Testis (tissue), 3 donors: ENCODE results near the gene MICB. TPM values are rescaled to one million over a fixed set of nuclear protein-coding genes. Genes with fewer than 3 reads are reported as not detected.

ENCODE experiments used
- DNase-seq: peaks from one replicate; pipeline ENCODE4 v3.0.0-alpha.2; 2019
- H3K27ac ChIP-seq, 2 donors: fragments of 200-600 bp; sonication (generic); one replicate each; pipeline ENCODE4 v1.5.1; 2019
- H3K27me3 ChIP-seq: fragments of 200-600 bp; sonication (generic); one replicate; pipeline ENCODE4 v1.5.1; 2019
- H3K36me3 ChIP-seq: fragments of 200-600 bp; sonication (generic); one replicate; pipeline ENCODE4 v1.5.1; 2017; ENCODE audit warnings: low read depth; ENCODE audit errors: missing control alignments
- H3K4me1 ChIP-seq: fragments of 200-600 bp; sonication (generic); one replicate; pipeline ENCODE4 v1.5.1; 2019
- H3K4me3 ChIP-seq, 2 donors: fragments of 200-600 bp; sonication (generic); one replicate each; pipeline ENCODE4 v1.5.1; 2017 to 2019
- H3K9me3 ChIP-seq: fragments of 200-600 bp; sonication (generic); one replicate; pipeline ENCODE4 v1.5.1; 2017
- POLR2A ChIP-seq: fragments of 450-650 bp; IDR thresholded peaks from one replicate; pipeline ENCODE4 v1.6.1; 2017; ENCODE audit warnings: antibody characterized with exemption, mild to moderate bottlenecking, moderate library complexity
- WGBS, 2 donors: methylation state at CpG; one replicate each; pipeline ENCODE4 v1.1.5; 2018; 5-methylcytosine and 5-hydroxymethylcytosine counted together
- intact Hi-C: fragments of 100-400 bp; cut with DNase I; formaldehyde crosslinking; loops from one replicate; pipeline ENCODE4 v1.15.1; 2023; ENCODE audit warnings: low total_unique reads
- polyA plus RNA-seq: library from polyadenylated mRNA; stranded (reverse); fragments of 350-450 nt; fragmentation: Illumina TruSeq; extraction: RNeasy Lipid Tissue Mini Kit (QIAGEN cat#74804); gene quantifications from one replicate; pipeline ENCODE4 v1.2.3, GENCODE V29; 2014; ENCODE audit warnings: low read depth, low replicate concordance; ENCODE audit not compliant: insufficient read depth
- total RNA-seq, 2 donors: library from RNA; depleted of rRNA; stranded (reverse); fragments of >200 nt; gene quantifications; one replicate each; pipeline ENCODE4 v1.2.3, GENCODE V29; 2016
- TF ChIP-seq, protein P1 (sequence below), 3 experiments: fragments of 450-650 bp in 2 of 3; fragments of 200-600 bp in 1 of 3; sonication (generic) in 1 of 3; IDR thresholded peaks; one replicate each; pipeline ENCODE4 v1.5.1; 2016 to 2019; ENCODE audit warnings: antibody characterized with exemption in 3 of 3, mild to moderate bottlenecking in 2 of 3, moderate library complexity in 1 of 3

Gene MICB
- total and polyA plus RNA-seq, 3 donors from 2014 or later: 4.1 to 5.4 (median 4.4) TPM

GRCh38 chr6:31535538-31536324 lies 37.8 kb downstream of the MICB start:
- Histone ChIP-seq H3K27ac (no peak overlapping the region), H3K36me3 (no peaks in the 10 kb centered on the region), H3K4me1 (peaks cover 16% of the 10 kb centered on the region), H3K9me3 (no peaks in the 10 kb centered on the region), H3K27me3 (no peaks in the 10 kb centered on the region), H3K4me3 (no peak overlapping the region)
- intact Hi-C loops: no loop called here
- DNase-seq: no peak
- WGBS, 2 donors: 38 to 46% methylated on average over 2 of the region's 2 CpGs
- TF ChIP-seq, protein P1, sequence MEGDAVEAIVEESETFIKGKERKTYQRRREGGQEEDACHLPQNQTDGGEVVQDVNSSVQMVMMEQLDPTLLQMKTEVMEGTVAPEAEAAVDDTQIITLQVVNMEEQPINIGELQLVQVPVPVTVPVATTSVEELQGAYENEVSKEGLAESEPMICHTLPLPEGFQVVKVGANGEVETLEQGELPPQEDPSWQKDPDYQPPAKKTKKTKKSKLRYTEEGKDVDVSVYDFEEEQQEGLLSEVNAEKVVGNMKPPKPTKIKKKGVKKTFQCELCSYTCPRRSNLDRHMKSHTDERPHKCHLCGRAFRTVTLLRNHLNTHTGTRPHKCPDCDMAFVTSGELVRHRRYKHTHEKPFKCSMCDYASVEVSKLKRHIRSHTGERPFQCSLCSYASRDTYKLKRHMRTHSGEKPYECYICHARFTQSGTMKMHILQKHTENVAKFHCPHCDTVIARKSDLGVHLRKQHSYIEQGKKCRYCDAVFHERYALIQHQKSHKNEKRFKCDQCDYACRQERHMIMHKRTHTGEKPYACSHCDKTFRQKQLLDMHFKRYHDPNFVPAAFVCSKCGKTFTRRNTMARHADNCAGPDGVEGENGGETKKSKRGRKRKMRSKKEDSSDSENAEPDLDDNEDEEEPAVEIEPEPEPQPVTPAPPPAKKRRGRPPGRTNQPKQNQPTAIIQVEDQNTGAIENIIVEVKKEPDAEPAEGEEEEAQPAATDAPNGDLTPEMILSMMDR (IDR thresholded peaks at IDR 0.05): no peak

DNA sequence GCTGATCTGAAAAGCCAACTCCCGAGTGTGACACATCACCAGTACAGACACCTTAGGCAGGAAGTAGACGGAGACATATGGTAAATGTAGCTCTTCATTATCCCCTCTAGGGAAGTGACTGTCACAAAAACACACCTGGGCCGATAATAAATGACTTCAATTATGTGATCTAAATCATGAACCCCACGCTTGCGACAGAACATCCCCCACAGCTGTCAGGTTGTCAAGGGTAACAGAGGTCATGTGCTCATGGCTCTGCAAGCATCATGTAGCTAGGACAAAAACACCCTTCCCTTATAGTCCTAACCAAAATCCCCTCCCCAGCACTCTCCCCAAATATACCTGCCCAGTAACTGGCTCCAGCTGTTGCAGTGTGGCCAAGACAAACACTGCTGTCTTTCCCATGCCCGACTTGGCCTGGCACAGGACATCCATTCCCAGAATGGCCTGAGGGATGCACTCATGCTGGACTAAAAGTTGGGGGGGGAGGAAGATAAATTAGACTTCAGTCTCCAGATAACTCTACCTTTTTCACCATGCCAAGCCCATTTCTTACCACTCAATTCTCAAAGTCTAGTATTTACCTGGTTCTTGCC lies 41.0 kb downstream of the MICB start:
- intact Hi-C loops: no loop called here
- TF ChIP-seq POLR2A: no peak
- TF ChIP-seq, protein P1 (IDR thresholded peaks at IDR 0.05): no peak
- H3K4me1 ChIP-seq: peaks cover 23% of the 10 kb centered on the region
- no peaks in the 10 kb centered on the region for H3K36me3 ChIP-seq
- H3K27ac ChIP-seq: no peak overlapping the region
- DNase-seq: no peak
- 56 to 58% methylated on average over 6 of the region's 6 CpGs for WGBS, 2 donors
- no peak overlapping the region for H3K4me3 ChIP-seq
- H3K27me3 ChIP-seq: no peaks in the 10 kb centered on the region
- no peaks in the 10 kb centered on the region for H3K9me3 ChIP-seq

DNA sequence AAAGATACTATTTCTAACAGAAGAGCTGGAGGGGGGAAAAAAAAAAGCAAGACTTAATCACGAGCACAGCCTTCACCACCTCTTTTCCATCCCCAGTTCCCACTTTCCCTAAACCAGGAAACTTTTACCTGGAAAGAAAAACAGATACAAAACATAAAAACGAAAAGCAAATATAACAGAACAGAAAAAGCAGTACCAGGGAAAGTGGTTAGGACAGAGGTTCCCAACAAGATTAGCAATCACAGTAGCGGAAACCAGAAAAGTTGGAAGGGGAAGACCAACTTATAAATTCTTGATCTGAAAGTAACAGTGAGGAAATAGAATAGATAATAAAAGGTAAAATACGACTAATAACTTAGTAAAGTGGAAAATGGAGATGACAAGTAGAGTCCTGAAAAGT lies 42.7 kb downstream of the MICB start:
- intact Hi-C loops: loop anchor here (10.0 kb wide), 1 partner anchor 54 kb away; the partner anchor contains the start of gene NCR3
- no peak for DNase-seq
- Histone ChIP-seq H3K27ac (peak overlapping the region; percentile 94 to 97), H3K27me3 (no peaks in the 10 kb centered on the region), H3K36me3 (no peaks in the 10 kb centered on the region), H3K4me1 (peaks cover 23% of the 10 kb centered on the region), H3K9me3 (no peaks in the 10 kb centered on the region), H3K4me3 (peak overlapping the region; percentile 77 to 83)
- TF ChIP-seq, protein P1 (IDR thresholded peaks at IDR 0.05): no peak
- no peak for TF ChIP-seq POLR2A
- WGBS, 2 donors: 3 to 14% methylated on average over 4 of the region's 4 CpGs

GRCh38 chr6:31541059-31541657 lies 43.2 kb downstream of the MICB start:
- TF ChIP-seq, protein P1 (IDR thresholded peaks at IDR 0.05): no peak
- no peak for TF ChIP-seq POLR2A
- H3K36me3 ChIP-seq: no peaks in the 10 kb centered on the region
- H3K27me3 ChIP-seq: no peaks in the 10 kb centered on the region
- peak overlapping the region; percentile 94 to 97 for H3K27ac ChIP-seq
- DNase-seq: peak; percentile 62
- intact Hi-C loops: loop anchor here (10.0 kb wide), 1 partner anchor 54 kb away; the partner anchor contains the start of gene NCR3
- H3K4me3 ChIP-seq: peak overlapping the region; percentile 77 to 83
- H3K4me1 ChIP-seq: peaks cover 27% of the 10 kb centered on the region
- WGBS, 2 donors: 0 to 1% methylated on average over 21 of the region's 21 CpGs
- no peaks in the 10 kb centered on the region for H3K9me3 ChIP-seq
